OCI-LY3 (cell line): Measurements from ENCODE around the gene ST6GALNAC6.

ENCODE experiments used
- H2AFZ ChIP-seq: fragments of 200-600, 300-600 bp; shearing (Covaris generic); 2 replicates; pipeline ENCODE4 v1.6.0; 2014; ENCODE audit warnings: antibody characterized with exemption, low read depth, low read length
- H3K27ac ChIP-seq: fragments of 200-600, 300-600 bp; sonication (generic); 2 replicates; pipeline ENCODE4 v1.5.1; 2014; ENCODE audit warnings: mild to moderate bottlenecking, low read length, moderate library complexity, mixed read lengths
- H3K27me3 ChIP-seq: fragments of 200-600, 300-600 bp; sonication (generic); 2 replicates; pipeline ENCODE4 v1.6.1; 2014; ENCODE audit warnings: low read depth, low read length, mixed read lengths
- H3K36me3 ChIP-seq: fragments of 200-600, 300-600 bp; sonication (generic); replicated peaks from 2 replicates; pipeline ENCODE3; 2014; ENCODE audit warnings: low read depth, low read length, mixed read lengths
- H3K4me1 ChIP-seq: fragments of 300-600, 200-600 bp; sonication (generic); 2 replicates; pipeline ENCODE4 v1.6.1; 2014; ENCODE audit warnings: low read length, mixed read lengths
- H3K4me2 ChIP-seq: fragments of 200-600, 300-600 bp; sonication (generic); 2 replicates; pipeline ENCODE4 v1.6.1; 2014; ENCODE audit warnings: low read length, mixed read lengths
- H3K4me3 ChIP-seq: fragments of 300-600, 200-600 bp; sonication (generic); 2 replicates; pipeline ENCODE4 v1.5.1; 2014; ENCODE audit warnings: antibody characterized with exemption, mild to moderate bottlenecking, low read length, moderate library complexity
- H3K79me2 ChIP-seq: fragments of 300-600, 200-600 bp; shearing (Covaris generic); 2 replicates; pipeline ENCODE4 v1.6.1; 2014; ENCODE audit warnings: mild to moderate bottlenecking, low read length, mixed read lengths
- H3K9ac ChIP-seq: fragments of 300-600, 200-600 bp; shearing (Covaris generic); 2 replicates; pipeline ENCODE4 v1.6.0; 2014; ENCODE audit warnings: mild to moderate bottlenecking, low read length, moderate library complexity
- H3K9me3 ChIP-seq: fragments of 200-600, 300-600 bp; shearing (Covaris generic); 2 replicates; pipeline ENCODE4 v1.6.1; 2014; ENCODE audit warnings: low read length, mixed read lengths; ENCODE audit not compliant: insufficient read depth
- H4K20me1 ChIP-seq: fragments of 200-600, 300-600 bp; sonication (generic); 2 replicates; pipeline ENCODE4 v1.6.1; 2016; ENCODE audit warnings: low read length, mixed read lengths; ENCODE audit not compliant: insufficient read depth
- CTCF ChIP-seq: fragments of 200-600, 300-600 bp; sonication (generic); IDR thresholded peaks from 2 replicates; pipeline ENCODE4 v1.5.1; 2014; ENCODE audit warnings: antibody characterized with exemption, low read length, low read depth
- EZH2phosphoT487 ChIP-seq: fragments of 200-600 bp; shearing (Covaris generic); IDR thresholded peaks from 2 replicates; pipeline ENCODE4 v1.6.1; 2018; ENCODE audit warnings: antibody characterized with exemption, mixed run types, low read depth

Gene ST6GALNAC6, protein sequence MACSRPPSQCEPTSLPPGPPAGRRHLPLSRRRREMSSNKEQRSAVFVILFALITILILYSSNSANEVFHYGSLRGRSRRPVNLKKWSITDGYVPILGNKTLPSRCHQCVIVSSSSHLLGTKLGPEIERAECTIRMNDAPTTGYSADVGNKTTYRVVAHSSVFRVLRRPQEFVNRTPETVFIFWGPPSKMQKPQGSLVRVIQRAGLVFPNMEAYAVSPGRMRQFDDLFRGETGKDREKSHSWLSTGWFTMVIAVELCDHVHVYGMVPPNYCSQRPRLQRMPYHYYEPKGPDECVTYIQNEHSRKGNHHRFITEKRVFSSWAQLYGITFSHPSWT

GRCh38 chr9:127899128-127899943 lies at the start of gene ST6GALNAC6:
Gene ST6GALNAC6, minus strand, starts transcription at chr9:127899603. Its CDS starts 1,622 bp downstream, at chr9:127897981.
- H3K27ac ChIP-seq: peak within 1 kb of the TSS; percentile 41

GRCh38 chr9:127947841-127948710 lies 48.7 kb upstream of the ST6GALNAC6 start:
- TF ChIP-seq CTCF: no peak
- no peak for TF ChIP-seq EZH2phosphoT487
- H3K4me1 ChIP-seq: peaks cover 16% of the 10 kb centered on the region
- H4K20me1 ChIP-seq: no peaks in the 10 kb centered on the region
- H2AFZ ChIP-seq: no peak overlapping the region
- no peaks in the 10 kb centered on the region for H3K9me3 ChIP-seq
- H3K9ac ChIP-seq: no peak overlapping the region
- no peak overlapping the region for H3K27ac ChIP-seq
- no peaks in the 10 kb centered on the region for H3K79me2 ChIP-seq
- H3K4me3 ChIP-seq: no peak overlapping the region
- H3K36me3 ChIP-seq: peaks cover 6% of the 10 kb centered on the region
- H3K27me3 ChIP-seq: no peaks in the 10 kb centered on the region
- no peak overlapping the region for H3K4me2 ChIP-seq

More at GRCh38 chr9:127899128-127899943, at the start of gene ST6GALNAC6:
- H3K9ac ChIP-seq: peak within 1 kb of the TSS; percentile 94
- no peaks in the 10 kb centered on the region for H3K27me3 ChIP-seq
- peaks cover 28% of the 10 kb centered on the region for H3K36me3 ChIP-seq
- H3K4me3 ChIP-seq: peak within 1 kb of the TSS; percentile 95
- peak within 1 kb of the TSS; percentile 93 for H3K4me2 ChIP-seq
- TF ChIP-seq EZH2phosphoT487: no peak
- no peak for TF ChIP-seq CTCF
- H3K79me2 ChIP-seq: peaks cover 8% of the 10 kb centered on the region
- H4K20me1 ChIP-seq: 0 out of 2 replicates have a peak, but pooled peaks cover 4% of the 10 kb centered on the region
- no peak within 1 kb of the TSS for H2AFZ ChIP-seq
- peaks cover 38% of the 10 kb centered on the region for H3K4me1 ChIP-seq
- H3K9me3 ChIP-seq: peaks cover 11% of the 10 kb centered on the region; the same call in 1 of the 2 replicates

DNA sequence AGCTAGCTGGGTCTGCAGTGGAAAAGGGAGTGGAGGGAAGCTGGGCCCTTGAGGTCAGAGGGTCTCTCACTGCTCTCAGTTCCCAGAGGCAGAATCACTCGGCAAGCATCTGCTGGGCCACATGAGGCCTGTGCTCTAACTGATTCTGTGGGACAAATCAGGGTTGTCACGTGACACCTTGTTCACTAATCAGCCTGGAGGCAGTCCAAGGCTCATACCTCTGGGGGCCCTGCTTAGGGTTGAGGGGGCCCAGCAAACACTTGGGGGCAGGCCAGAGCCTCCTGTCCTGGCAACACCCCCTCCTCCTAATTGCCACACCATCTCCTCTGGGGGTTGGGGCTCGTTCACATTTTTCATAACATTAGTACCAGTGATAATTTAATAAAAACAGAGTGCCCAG lies 47.3 kb upstream of the ST6GALNAC6 start:
- Histone ChIP-seq H3K4me1 (peaks cover 22% of the 10 kb centered on the region), H4K20me1 (no peaks in the 10 kb centered on the region), H3K79me2 (no peaks in the 10 kb centered on the region), H3K36me3 (peaks cover 10% of the 10 kb centered on the region), H3K9ac (no peak overlapping the region), H3K4me2 (no peak overlapping the region), H3K27me3 (no peaks in the 10 kb centered on the region), H3K9me3 (no peaks in the 10 kb centered on the region), H2AFZ (no peak overlapping the region), H3K4me3 (no peak overlapping the region), H3K27ac (no peak overlapping the region)
- TF ChIP-seq CTCF (no peak), EZH2phosphoT487 (no peak)
